Lung (tissue), 12 donors: Measurements from ENCODE around the gene OR8I2. TPM values are rescaled to one million over a fixed set of nuclear protein-coding genes. Genes with fewer than 3 reads are reported as not detected.
"Not testable (repeated sequence)": the region's sequence is repeated elsewhere in the genome, so short reads cannot be mapped to it uniquely, and the experiment has no call there.

Experiments
- ATAC-seq: fragments of 200-7000 bp; cut with Tn5 transposase; one replicate; pipeline ENCODE4 v1.9.1; 2020; ENCODE audit warnings: moderate number of reproducible peaks; ENCODE audit not compliant: insufficient read depth, low FRiP score
- DNase-seq, 3 donors: peaks; one replicate each; pipeline ENCODE4 v3.0.0-alpha.2; 2013 to 2017
- H3K27ac ChIP-seq, 2 donors: one replicate each; pipeline ENCODE4 v1.5.1; 2013; ENCODE audit warnings: mild to moderate bottlenecking in 2 of 2, moderate library complexity in 2 of 2, control low read depth in 1 of 2, inconsistent platforms in 1 of 2, low read depth in 1 of 2, low read length in 1 of 2
- H3K27me3 ChIP-seq, 3 donors: one replicate each; pipeline ENCODE4 v1.5.1; 2013; ENCODE audit warnings: low read length in 2 of 3; ENCODE audit not compliant: control insufficient read depth in 3 of 3, insufficient read depth in 3 of 3
- H3K36me3 ChIP-seq, 4 donors: one replicate each; pipeline ENCODE4 v1.5.1; 2013; ENCODE audit warnings: low read length in 4 of 4, mild to moderate bottlenecking in 1 of 4, moderate library complexity in 1 of 4; ENCODE audit not compliant: control insufficient read depth in 4 of 4, insufficient read depth in 4 of 4
- H3K4me1 ChIP-seq, 5 donors: one replicate each; pipeline ENCODE4 v1.5.1; 2013; ENCODE audit warnings: low read length in 5 of 5, mild to moderate bottlenecking in 2 of 5, moderate library complexity in 1 of 5; ENCODE audit not compliant: control insufficient read depth in 5 of 5, insufficient read depth in 5 of 5
- H3K4me3 ChIP-seq: one replicate; pipeline ENCODE4 v1.5.1; 2013; ENCODE audit warnings: mild to moderate bottlenecking, control low read depth, moderate library complexity
- H3K9ac ChIP-seq, 2 donors: one replicate each; pipeline ENCODE4 v1.5.1; 2013; ENCODE audit warnings: low read length in 2 of 2, control low read depth in 1 of 2; ENCODE audit not compliant: insufficient read depth in 1 of 2
- H3K9me3 ChIP-seq, 4 donors: one replicate each; pipeline ENCODE4 v1.5.1; 2013; ENCODE audit warnings: low read length in 3 of 4, mild to moderate bottlenecking in 1 of 4, moderate library complexity in 1 of 4; ENCODE audit not compliant: control insufficient read depth in 4 of 4, insufficient read depth in 3 of 4
- CTCF ChIP-seq: IDR thresholded peaks from 2 replicates; pipeline ENCODE4 v1.5.1; 2012; ENCODE audit warnings: mild to moderate bottlenecking; ENCODE audit errors: control extremely low read depth, extremely low read depth
- WGBS, 2 donors: extraction: QIAGEN DNeasy Blood & Tissue Kit; methylation state at CpG; one replicate each; pipeline ENCODE4 v1.1.7; 2013; 5-methylcytosine and 5-hydroxymethylcytosine counted together
- polyA plus RNA-seq, 2 donors: library from polyadenylated mRNA; stranded (reverse); fragments of 200-250 nt; gene quantifications; one replicate each; pipeline ENCODE4 v1.2.1, GENCODE V29; 2013
- total RNA-seq, 2 donors: library from RNA; depleted of rRNA in 1 of 2; stranded (reverse); fragments of >200 nt in 1 of 2; gene quantifications; one replicate each; pipeline ENCODE4 v1.2.1, GENCODE V29; 2014 to 2021
- donor health status: control.
- donor health status: control.
- donor health status: Bipolar disorder and iron deficiency.
- donor health status: healthy.
- donor health status: DM: yes; HTN: yes; CAD: no.

OR8I2 gene
- total and polyA plus RNA-seq, 4 donors: not detected

- not testable (repeated sequence) for H3K27ac ChIP-seq, H3K9ac ChIP-seq, H3K27me3 ChIP-seq, DNase-seq, ATAC-seq, H3K4me1 ChIP-seq, H3K4me3 ChIP-seq, H3K9me3 ChIP-seq, H3K36me3 ChIP-seq
- 28 to 31% methylated on average over 7 of the region's 7 CpGs for WGBS, 2 donors
These were observed 35.4 kb upstream of the OR8I2 start for GRCh38 chr11:56057661-56058237.

- not testable (repeated sequence) for H3K4me1 ChIP-seq, H3K9ac ChIP-seq, H3K27me3 ChIP-seq, H3K9me3 ChIP-seq, DNase-seq, ATAC-seq, H3K27ac ChIP-seq, H3K36me3 ChIP-seq, H3K4me3 ChIP-seq
- 77% methylated on average over 7 of the region's 7 CpGs for WGBS, 2 donors
These were observed 34.8 kb upstream of the OR8I2 start for GRCh38 chr11:56058260-56058780.

- DNase-seq: no peak
- 68 to 82% methylated on average over 2 of the region's 2 CpGs for WGBS, 2 donors
These were observed 26.1 kb upstream of the OR8I2 start for GRCh38 chr11:56066980-56067379.

DNA sequence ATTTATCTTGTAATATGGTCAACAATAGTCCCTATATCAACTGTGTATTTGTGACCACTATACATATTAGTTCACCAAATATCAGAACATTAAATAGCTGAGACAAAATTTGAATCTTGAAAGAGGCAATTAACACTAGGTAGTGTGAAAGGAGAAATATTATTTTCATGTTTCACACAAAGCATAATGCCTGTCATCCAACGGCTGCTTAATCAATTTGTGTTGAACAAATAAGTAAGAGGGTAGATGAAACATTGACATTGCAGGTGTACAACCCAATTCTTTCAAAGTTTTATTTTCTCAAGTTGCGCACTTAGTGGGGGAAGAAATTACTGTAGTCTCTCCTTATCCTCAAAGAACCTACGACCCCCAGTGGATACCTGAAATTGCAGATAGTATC lies 3.4 kb upstream of the OR8I2 start:
- ATAC-seq: no peak
- no peak overlapping the region for H3K27ac ChIP-seq
- WGBS, 2 donors: 68 to 83% methylated on average over 3 of the region's 3 CpGs
- H3K4me3 ChIP-seq: no peak overlapping the region
- H3K27me3 ChIP-seq: no peaks in the 10 kb centered on the region
- peaks cover 0 to 3% (median 0%) of the 10 kb centered on the region in 4 donors for H3K9me3 ChIP-seq
- no peak overlapping the region for H3K9ac ChIP-seq
- H3K4me1 ChIP-seq: no peaks in the 10 kb centered on the region
- H3K36me3 ChIP-seq: no peaks in the 10 kb centered on the region
- TF ChIP-seq CTCF: no peak
- no peak for DNase-seq

More at GRCh38 chr11:56066980-56067379, 26.1 kb upstream of the OR8I2 start:
- H3K9ac ChIP-seq: no peak overlapping the region
- no peak overlapping the region for H3K4me3 ChIP-seq
- no peaks in the 10 kb centered on the region for H3K36me3 ChIP-seq
- ATAC-seq: no peak
- no peaks in the 10 kb centered on the region for H3K27me3 ChIP-seq
- H3K9me3 ChIP-seq: peaks cover 0 to 2% (median under 1%) of the 10 kb centered on the region in 4 donors
- no peak for TF ChIP-seq CTCF
- no peaks in the 10 kb centered on the region for H3K4me1 ChIP-seq
- no peak overlapping the region for H3K27ac ChIP-seq
